ENCODE results near the gene EME2. TPM values are rescaled to one million over a fixed set of nuclear protein-coding genes. Genes with fewer than 3 reads are reported as not detected.
A peak's percentile ranks its signal among the peaks of the same experiment; 100 is the strongest.

EME2 gene
- polyA plus RNA-seq, 6 donors from 2014 or later = 0.43 to 2.8 (median 0.93) TPM

DNA sequence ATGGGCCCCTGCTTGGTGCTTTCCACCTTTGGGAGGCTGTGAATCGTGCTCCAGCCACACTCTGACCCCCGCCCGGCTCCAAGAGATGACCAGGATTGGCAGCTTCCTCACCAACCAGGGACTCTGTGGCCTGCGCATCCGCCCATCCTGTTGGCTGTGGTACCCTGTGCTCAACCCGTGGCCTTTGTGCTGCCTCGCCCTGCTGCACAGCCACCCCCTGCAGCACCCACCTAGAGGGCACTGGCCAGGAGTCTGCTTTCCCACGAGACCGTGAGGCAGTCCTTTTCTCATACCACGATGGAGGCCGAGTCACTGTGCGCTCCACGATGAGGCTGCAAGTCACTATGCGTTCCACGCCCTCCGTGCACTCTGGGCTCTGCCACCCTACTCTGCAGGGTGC is 20.7 kb upstream of the EME2 start:
- DNase-seq = no peak
- Mint-ChIP-seq H3K36me3 (no peaks in the 10 kb centered on the region), H3K27me3 (no peaks in the 10 kb centered on the region), H3K4me1 (no peaks in the 10 kb centered on the region), H3K9me3 (no peaks in the 10 kb centered on the region), H3K27ac (no peak overlapping the region), H3K4me3 (no peak overlapping the region)
- ATAC-seq (ENCODE audit: low read depth in 2 of 2) = no peak

DNA sequence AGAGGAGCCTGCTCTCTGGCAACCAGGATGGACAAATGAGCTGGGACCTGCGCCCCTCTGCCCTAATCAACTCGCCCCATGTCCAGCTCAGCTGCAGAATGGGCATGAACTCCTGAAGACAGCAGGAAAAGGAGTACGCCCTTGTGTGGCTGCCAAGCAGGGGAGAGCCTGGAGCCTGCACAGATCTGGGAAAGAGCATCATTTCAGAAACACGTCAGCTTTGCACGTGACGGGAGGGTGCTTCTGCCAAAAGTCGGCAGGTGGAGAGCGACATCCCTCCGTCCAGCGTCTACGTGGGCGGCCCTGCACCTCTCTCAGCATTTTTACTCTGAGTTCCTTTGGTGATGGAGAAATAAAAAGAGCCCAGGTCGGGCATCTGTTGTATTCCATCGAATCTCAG is 19.8 kb upstream of the EME2 start:
- Mint-ChIP-seq H3K4me1 (no peaks in the 10 kb centered on the region), H3K27me3 (no peaks in the 10 kb centered on the region), H3K4me3 (no peak overlapping the region), H3K27ac (no peak overlapping the region), H3K9me3 (no peaks in the 10 kb centered on the region), H3K36me3 (no peaks in the 10 kb centered on the region)
- no peak for ATAC-seq (ENCODE audit: low read depth in 2 of 2)
- DNase-seq = no peak

DNA sequence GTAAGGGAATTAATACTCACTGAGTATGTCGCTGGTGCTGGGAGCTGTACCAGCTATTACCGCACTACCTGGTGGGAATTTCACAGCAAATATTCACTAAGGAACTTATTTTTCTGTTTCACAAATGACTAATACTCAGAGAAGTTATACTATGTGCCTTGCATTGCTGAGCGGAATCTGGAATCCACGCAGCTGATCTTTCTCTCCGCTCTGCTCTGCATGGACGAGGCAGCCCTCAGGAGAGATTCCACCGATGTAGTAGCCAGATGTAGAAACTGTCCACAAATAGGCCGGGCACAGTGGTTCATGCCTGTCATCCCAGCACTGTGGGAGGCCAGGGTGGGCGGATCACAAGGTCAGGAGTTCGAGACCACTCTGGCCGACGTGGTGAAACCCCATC is 18.4 kb upstream of the EME2 start:
- no peaks in the 10 kb centered on the region for H3K4me1 Mint-ChIP-seq
- DNase-seq (no peak), ATAC-seq (ENCODE audit: low read depth in 2 of 2) (no peak)
- H3K27me3 Mint-ChIP-seq = no peaks in the 10 kb centered on the region
- H3K4me3 Mint-ChIP-seq = no peak overlapping the region
- H3K9me3 Mint-ChIP-seq = no peaks in the 10 kb centered on the region
- peak overlapping the region in 1 of 6 donors; percentile 14 for H3K27ac Mint-ChIP-seq
- no peaks in the 10 kb centered on the region for H3K36me3 Mint-ChIP-seq

DNA sequence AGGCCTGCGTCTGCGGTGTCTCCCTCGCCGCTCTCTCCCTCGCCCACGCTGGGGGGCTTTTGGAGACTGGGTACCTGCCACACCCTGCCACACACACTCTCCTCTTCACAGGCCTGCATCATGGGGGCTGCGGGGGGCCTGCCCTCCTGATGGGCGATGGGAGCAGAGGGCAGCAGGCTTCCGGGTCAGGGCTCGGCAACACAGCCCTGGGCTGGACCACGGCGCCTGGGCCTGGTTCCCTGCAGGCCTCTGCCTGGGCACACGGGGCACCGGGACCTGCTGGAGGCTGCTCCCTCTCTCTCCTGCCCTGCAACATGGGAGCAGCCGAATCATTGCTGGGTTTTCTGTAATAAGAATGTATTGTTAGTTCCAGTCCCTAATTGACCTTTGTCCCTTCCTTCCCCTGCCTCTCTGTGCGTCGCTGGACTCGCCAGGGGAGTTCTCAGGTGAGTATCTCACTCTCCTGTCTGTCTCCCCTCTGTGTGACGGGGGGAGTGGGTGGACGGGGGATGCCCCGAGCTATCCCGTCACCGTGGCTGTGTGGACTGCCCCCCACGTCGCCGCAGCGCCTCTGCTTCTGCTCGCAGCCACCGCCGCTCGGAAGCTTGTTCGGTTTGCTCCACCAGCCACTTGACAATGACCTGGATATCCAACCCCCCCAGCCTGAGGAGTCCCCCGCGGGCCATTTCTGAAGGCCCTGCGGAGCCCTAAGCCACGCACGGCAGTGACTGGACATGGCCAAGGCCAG is 14.7 kb upstream of the EME2 start:
- Mint-ChIP-seq H3K27ac (peak overlapping the region in 2 of 6 donors; percentile 20 to 94), H3K27me3 (no peaks in the 10 kb centered on the region), H3K36me3 (no peaks in the 10 kb centered on the region), H3K4me3 (peak overlapping the region in 1 of 8 donors; percentile 29), H3K4me1 (no peaks in the 10 kb centered on the region), H3K9me3 (no peaks in the 10 kb centered on the region)
- DNase-seq (no peak), ATAC-seq (ENCODE audit: low read depth in 2 of 2) (no peak)

DNA sequence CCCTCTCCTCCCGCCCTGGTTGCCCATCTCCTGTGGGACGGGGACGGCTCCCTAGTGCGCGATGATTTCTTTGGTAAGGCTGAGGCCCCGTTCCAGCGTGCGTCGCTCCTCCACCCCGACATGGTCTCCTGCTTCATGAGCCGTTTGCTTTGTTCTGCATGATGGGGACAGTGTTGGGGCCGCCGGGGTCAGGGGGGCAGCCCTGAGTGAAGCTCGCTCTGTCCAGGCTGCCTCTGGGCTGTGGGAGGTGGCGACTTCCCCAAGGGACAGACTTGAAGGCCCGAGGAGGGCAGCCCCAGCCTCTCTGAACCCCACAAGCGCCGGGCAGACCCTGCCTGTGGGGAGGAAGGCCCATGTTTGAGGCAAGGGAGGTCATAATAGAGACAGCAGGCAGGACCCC is 13.7 kb upstream of the EME2 start:
- peak overlapping the region in 1 of 6 donors; percentile 60 for H3K27ac Mint-ChIP-seq
- ATAC-seq (ENCODE audit: low read depth in 2 of 2) (no peak), DNase-seq (no peak)
- H3K36me3 Mint-ChIP-seq = no peaks in the 10 kb centered on the region
- no peaks in the 10 kb centered on the region for H3K4me1 Mint-ChIP-seq
- no peak overlapping the region for H3K4me3 Mint-ChIP-seq
- H3K9me3 Mint-ChIP-seq = no peaks in the 10 kb centered on the region
- H3K27me3 Mint-ChIP-seq = no peaks in the 10 kb centered on the region

DNA sequence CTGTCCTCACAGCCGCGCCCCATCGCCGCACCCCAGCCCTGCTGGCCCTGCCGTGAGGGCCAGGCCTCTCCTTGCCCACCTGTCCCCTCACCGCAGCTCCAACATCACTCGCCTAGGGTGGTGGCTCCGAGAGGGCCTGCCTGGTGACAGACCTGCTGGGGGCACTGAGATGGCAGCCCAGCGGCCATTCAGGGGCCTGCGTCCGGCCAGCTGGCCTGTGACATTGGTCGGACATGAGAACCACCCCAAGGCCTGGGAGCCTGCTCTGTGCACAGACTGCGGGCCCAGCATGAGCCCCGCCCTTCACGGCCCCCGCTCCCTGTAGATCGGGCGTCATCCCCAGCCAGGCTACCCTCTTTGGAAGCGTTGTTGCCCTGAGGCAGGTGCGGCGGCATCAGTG is 13.1 kb upstream of the EME2 start:
- H3K4me1 Mint-ChIP-seq = no peaks in the 10 kb centered on the region
- H3K36me3 Mint-ChIP-seq = no peaks in the 10 kb centered on the region
- H3K9me3 Mint-ChIP-seq = no peaks in the 10 kb centered on the region
- peak overlapping the region in 2 of 6 donors; percentile 47 to 50 for H3K27ac Mint-ChIP-seq
- no peaks in the 10 kb centered on the region for H3K27me3 Mint-ChIP-seq
- ATAC-seq (ENCODE audit: low read depth in 2 of 2) = no peak
- no peak for DNase-seq
- H3K4me3 Mint-ChIP-seq = no peak overlapping the region

DNA sequence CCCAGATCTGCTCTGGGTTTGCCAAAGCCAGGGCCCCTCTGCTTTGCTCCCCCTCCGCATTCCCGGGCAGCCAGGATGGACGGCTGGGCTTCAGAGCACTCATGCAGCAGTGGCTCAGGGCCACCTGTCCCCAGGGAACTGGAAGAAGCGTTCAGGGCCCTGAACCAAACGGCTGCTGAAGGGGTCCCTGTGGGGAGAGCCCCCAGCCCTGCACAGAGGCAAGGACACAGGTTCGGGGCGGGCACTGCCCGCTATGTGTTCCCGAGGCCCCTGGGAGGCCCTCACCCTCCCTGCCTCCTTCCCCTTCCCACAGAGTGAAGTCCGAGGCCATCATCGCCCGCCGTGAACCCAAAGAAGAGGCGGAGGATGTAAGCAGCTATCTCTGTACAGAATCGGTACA is 11.7 kb upstream of the EME2 start:
- H3K27me3 Mint-ChIP-seq = no peaks in the 10 kb centered on the region
- peak overlapping the region in 1 of 6 donors; percentile 64 for H3K27ac Mint-ChIP-seq
- H3K4me3 Mint-ChIP-seq = no peak overlapping the region
- DNase-seq (no peak), ATAC-seq (ENCODE audit: low read depth in 2 of 2) (no peak)
- H3K4me1 Mint-ChIP-seq = no peaks in the 10 kb centered on the region
- H3K9me3 Mint-ChIP-seq = no peaks in the 10 kb centered on the region
- no peaks in the 10 kb centered on the region for H3K36me3 Mint-ChIP-seq

DNA sequence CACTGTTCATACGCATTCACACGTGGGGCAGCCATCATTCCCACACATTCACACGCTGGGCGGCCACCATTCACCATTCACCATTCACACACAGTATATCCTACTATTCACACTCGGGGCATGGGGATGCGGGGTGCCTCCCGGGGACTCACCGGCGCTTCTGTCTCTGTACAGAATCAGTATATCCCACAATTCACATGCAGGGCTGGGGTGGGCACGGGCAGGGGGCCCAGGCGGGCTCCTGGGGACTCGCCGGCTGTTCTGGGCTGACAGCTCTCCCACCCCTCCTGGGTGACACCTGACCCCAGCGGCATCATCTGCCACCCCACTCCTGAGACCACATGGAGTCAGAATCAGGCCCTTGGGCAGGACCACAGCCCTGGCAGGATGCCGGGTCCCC is 10.9 kb upstream of the EME2 start:
- DNase-seq = no peak
- Mint-ChIP-seq H3K27me3 (no peaks in the 10 kb centered on the region), H3K9me3 (no peaks in the 10 kb centered on the region), H3K4me3 (no peak overlapping the region), H3K4me1 (no peaks in the 10 kb centered on the region), H3K27ac (peak overlapping the region in 2 of 6 donors; percentile 64 to 83), H3K36me3 (no peaks in the 10 kb centered on the region)
- ATAC-seq (ENCODE audit: low read depth in 2 of 2) = no peak

DNA sequence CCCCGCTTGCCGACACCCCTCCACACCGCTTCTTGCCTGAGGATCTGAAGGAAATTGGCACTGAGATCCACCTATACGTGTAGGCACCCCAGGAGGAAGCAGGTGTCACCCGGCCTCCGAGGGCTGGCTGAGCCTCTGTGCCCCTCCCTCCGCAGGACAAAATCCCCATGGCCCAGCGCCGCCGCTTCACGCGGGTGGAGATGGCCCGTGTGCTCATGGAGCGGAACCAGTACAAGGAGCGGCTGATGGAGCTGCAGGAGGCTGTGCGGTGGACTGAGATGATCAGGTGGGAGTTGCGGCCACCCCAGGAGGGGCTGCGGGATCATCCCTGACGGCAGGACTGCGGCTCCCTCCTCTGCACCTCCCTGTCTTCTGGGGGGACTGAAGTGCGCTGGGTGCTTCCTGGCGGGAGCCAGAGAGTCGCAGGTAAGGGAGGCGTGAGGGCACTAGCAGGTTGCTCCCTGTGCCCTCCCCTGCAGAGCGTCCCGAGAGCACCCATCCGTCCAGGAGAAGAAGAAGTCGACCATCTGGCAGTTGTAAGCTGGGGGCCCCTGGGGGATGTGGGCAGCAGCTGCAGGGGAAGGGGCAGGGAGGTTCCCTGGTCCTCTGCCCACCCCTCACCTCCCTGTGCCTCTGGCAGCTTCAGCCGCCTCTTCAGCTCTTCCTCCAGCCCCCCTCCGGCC is 10.3 kb upstream of the EME2 start:
- no peak for ATAC-seq (ENCODE audit: low read depth in 2 of 2)
- no peak overlapping the region for H3K4me3 Mint-ChIP-seq
- H3K27ac Mint-ChIP-seq = peak overlapping the region in 2 of 6 donors; percentile 26 to 83
- DNase-seq = no peak
- no peaks in the 10 kb centered on the region for H3K4me1 Mint-ChIP-seq
- no peaks in the 10 kb centered on the region for H3K9me3 Mint-ChIP-seq
- H3K36me3 Mint-ChIP-seq = no peaks in the 10 kb centered on the region
- no peaks in the 10 kb centered on the region for H3K27me3 Mint-ChIP-seq

DNA sequence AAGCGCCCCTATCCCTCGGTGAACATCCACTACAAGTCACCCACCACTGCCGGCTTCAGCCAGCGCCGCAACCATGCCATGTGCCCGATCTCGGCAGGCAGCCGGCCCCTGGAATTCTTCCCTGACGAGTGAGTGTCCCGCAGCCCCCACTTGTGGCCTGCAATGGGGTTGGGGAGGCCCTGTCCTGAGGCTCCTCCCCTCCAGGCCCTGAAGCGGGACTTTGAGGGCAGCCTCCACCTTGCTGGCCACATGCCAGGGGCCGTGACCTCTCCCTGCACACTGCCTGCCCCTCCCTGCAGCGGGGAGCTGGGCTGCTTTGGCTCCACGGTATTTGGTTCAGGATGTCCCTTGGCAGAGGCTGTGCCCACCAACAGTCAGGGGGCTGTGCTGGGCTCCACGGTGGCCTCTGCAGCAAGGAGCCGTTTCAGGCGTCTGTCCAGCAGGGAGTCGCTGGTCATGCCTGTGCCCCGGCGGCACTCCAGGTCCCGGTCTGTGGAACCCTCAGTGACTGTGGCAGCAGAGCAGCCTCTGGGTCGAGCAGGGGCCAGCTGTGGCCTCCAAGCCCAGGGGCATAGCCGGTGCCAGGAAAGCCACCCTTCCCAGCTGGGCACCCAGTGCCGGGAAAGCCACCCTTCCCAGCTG is 9.6 kb upstream of the EME2 start:
- Mint-ChIP-seq H3K4me3 (no peak overlapping the region), H3K27me3 (no peaks in the 10 kb centered on the region), H3K9me3 (no peaks in the 10 kb centered on the region), H3K4me1 (no peaks in the 10 kb centered on the region), H3K27ac (peak overlapping the region in 2 of 6 donors; percentile 26 to 82), H3K36me3 (no peaks in the 10 kb centered on the region)
- ATAC-seq (ENCODE audit: low read depth in 2 of 2) = no peak
- no peak for DNase-seq

DNA sequence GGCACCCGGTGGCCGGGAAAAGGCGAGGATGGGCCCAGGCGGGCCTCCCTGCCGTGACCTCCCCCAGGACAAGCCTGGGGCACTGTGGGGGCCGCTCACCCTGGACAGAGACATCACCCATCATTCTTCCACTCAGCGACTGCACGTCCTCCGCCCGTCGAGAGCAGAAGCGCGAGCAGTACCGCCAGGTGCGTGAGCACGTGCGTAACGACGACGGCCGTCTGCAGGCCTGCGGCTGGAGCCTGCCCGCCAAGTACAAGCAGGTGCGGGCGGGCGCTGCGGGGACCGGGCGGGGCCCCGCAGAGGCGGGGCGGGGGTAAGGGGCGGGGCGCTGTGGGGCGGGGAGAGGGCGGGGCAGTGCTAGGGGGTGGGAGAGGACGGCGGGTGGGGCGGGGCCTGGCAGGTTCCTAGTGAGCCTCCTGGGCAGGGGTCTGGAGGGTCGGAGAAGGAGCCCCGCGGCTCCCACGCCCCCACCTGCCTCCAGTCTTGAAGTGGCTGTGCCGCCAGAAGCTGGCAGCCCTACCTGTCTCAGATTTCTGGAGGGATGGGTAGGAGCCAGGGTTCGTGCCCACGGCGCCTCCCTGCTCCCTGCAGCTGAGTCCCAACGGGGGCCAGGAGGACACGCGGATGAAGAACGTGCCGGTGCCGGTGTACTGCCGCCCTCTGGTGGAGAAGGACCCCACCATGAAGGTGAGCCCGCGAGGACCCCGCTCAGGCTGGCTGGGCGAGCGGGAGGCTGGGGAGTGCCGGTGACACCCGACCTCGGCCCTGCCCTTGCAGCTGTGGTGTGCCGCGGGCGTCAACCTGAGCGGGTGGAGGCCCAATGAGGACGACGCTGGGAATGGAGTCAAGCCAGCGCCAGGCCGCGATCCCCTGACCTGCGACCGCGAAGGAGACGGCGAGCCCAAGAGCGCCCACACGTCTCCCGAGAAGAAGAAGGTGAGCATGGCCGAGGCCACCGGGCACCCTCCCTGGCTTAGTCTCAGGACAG is 8.8 kb upstream of the EME2 start:
- H3K36me3 Mint-ChIP-seq = no peaks in the 10 kb centered on the region
- no peaks in the 10 kb centered on the region for H3K27me3 Mint-ChIP-seq
- no peak overlapping the region for H3K4me3 Mint-ChIP-seq
- ATAC-seq (ENCODE audit: low read depth in 2 of 2) = no peak
- peaks cover 0 to 5% (median 0%) of the 10 kb centered on the region in 3 donors for H3K4me1 Mint-ChIP-seq
- no peaks in the 10 kb centered on the region for H3K9me3 Mint-ChIP-seq
- H3K27ac Mint-ChIP-seq = no peak overlapping the region
- no peak for DNase-seq

DNA sequence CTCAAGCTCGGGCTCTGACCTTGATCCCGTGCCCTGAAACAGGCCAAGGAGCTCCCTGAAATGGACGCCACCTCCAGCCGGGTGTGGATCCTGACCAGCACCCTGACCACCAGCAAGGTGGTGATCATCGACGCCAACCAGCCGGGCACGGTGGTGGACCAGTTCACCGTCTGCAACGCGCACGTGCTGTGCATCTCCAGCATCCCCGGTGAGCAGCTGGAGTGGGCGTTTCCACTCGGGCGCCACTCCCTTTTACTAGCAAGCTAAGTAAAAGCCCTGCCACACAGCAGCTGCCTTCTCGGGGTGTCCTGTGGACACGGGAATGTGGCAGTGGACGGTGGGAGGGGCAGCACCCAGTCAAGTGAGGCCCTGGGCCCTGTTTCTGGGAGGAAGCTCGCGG is 7.6 kb upstream of the EME2 start:
- no peaks in the 10 kb centered on the region for H3K36me3 Mint-ChIP-seq
- ATAC-seq (ENCODE audit: low read depth in 2 of 2) (no peak), DNase-seq (no peak)
- H3K4me3 Mint-ChIP-seq = no peak overlapping the region
- H3K27ac Mint-ChIP-seq = no peak overlapping the region
- no peaks in the 10 kb centered on the region for H3K27me3 Mint-ChIP-seq
- H3K9me3 Mint-ChIP-seq = no peaks in the 10 kb centered on the region
- peaks cover under 1 to 7% (median 2%) of the 10 kb centered on the region in 3 donors for H3K4me1 Mint-ChIP-seq

DNA sequence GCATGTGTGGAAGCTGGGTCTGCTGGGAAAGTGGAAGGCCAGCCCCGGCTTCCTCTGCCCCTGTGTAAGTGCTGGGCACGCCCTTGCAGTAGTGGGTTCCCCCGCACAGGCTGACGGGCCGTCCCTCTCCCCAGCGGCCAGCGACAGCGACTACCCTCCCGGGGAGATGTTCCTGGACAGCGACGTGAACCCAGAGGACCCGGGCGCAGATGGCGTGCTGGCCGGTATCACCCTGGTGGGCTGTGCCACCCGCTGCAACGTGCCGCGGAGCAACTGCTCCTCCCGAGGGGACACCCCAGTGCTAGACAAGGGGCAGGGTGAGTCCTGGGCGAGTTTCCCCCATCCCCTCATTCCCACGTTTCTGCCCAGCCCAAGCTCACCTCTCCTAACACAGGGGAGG is 6.8 kb upstream of the EME2 start:
- DNase-seq = no peak
- Mint-ChIP-seq H3K36me3 (no peaks in the 10 kb centered on the region), H3K4me3 (no peak overlapping the region), H3K4me1 (peaks cover 5 to 10% (median 6%) of the 10 kb centered on the region in 3 donors), H3K27ac (no peak overlapping the region), H3K27me3 (no peaks in the 10 kb centered on the region), H3K9me3 (no peaks in the 10 kb centered on the region)
- no peak for ATAC-seq (ENCODE audit: low read depth in 2 of 2)

All from naive B cell (primary cell).